Stimulated activated naive CD4-positive, alpha-beta T cell (primary cell): ENCODE data around the gene TEK.

ENCODE experiments used
- DNase-seq, 6 experiments: peaks; one replicate each; lab custom pipeline; 2025; lab: John Stamatoyannopoulos, UW

Gene TEK

DNA sequence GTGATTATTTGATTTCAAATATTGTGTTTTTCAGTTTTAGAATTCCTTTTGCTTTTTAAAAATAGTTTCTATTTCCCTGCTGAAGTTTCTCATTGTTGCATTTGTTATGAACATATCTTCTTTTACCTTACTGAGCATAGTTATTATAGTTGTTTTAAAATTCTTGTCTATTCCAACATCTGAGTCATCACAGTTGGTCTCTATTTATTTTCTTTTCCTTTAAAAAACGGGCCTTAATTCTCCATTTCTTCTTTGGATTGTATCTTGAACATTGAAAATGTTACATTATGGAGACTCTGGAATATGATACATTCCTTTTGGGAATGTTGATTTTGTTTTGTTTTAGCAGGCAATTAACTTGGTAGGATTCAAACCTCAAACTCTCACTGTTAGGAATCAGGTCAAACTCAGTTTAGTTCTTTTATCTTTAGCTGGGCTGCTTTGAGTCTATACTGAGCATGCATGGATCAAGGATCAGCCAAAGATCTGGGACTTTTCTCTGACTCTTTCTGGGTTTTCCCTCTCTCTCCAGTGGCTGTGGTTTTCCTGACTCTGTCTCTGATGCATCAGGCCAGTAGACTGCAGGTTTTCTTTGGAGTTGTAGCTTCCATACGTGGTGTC, 70.3 kb downstream of the TEK start:
- DNase-seq: no peak

DNA sequence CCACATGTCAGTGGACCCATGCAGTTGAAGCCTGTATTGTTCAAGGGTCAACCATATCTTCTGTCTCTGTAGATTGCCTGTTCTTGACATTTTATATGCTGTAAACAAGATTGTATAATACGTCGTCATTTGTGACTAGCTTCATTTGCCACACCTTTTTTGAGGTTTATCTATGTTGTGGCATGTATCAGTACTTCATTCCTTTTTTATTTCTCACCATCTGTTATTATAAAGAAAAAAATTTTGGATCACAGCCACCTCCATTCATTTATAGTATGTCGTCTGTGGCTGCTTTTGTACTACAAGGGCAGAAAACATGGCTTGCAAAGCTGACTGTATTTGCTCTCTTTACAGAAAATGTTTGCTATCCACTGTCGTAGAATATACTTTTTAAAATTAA, 72.4 kb downstream of the TEK start:
- no peak for DNase-seq

DNA sequence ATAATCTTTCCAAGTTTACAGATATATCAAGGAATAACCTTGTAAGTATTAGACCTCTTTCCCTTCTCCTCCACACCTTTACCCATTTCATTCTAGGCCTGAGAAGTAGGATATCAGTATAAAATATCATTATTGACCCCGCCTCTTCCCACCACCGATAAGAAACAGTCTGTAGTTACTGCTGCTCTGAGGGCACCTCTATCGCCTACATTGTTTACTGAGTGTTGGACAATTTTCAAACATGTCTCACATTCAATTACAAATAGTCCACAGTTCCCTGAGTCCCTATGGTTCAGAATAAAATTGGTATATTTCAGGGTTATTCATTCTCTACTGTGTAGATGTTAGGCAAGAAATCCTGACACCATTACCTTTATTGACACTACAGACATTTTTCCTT, 73.4 kb downstream of the TEK start:
- DNase-seq: no peak

DNA sequence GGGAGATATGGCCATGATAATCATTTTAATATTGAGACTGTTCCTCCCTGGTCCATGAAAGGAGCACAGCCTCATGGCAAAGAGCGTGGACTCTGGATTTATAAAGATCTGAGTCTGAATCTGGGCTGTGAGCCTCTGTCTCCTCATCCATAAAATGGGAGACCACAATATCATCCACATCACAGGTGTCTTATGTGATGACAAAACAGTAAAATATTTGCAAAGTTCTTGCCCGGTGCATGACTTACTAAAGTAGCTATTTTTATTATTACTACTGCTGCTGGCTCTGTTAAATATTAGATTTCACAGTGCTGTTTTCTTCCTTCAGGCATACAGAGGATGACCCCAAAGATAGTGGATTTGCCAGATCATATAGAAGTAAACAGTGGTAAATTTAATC, 74.1 kb downstream of the TEK start:
- DNase-seq: no peak

DNA sequence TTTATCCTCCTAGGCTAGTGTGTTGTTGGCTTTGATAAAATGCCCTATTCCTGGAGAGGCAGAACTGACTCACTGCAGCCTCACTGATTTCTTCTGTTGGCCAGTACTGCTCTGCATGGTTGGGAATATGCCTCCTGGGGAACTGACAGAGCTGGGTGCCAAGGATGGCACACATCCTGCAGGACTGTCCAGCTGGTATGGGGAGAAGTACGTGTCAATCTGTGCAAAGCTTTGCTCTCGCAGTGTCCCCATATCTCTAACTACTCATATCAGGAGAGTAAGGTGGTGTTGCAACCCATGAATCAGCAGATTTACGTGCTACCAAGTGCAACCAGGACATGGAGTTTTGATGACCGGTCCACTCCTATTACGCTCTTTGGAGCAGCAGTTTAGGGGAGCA, 74.7 kb downstream of the TEK start:
- DNase-seq: no peak

DNA sequence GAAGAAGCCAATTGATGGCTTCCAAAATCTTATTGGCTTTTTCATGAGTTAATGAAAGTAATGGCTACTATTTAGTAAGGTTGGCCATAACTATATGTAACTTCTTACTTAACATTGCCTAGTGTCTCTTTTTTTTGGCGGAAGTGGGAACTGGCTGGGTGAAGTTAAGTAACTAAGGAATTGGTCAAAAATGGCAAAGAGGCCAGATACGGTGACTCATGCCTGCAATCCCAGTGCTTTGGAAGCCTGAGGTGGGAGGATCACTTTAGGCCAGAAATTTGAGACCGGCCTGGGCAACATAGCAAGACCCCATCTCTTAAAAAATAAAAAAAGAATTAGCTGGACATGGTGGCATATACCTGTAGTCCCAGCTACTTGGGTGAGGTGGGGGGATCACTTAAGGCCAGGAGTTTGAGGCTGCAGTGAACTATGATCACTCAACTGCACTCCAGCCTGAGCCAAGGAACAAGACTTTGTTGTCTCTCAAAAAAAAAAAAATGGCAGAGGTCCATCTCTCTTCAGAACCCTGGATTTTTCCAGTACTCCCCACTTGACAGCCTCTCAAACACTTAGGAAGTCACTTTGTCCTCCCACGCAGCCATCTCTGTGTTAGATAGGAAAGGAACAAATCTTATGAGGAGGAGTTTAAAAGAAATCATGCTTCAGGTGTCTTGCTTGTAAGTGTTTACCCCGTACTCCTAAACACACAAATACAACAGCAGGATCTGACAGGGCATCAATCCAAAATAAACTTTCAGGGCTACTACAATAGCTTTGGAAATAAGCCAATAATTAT, 75.7 kb downstream of the TEK start:
- DNase-seq: no peak

DNA sequence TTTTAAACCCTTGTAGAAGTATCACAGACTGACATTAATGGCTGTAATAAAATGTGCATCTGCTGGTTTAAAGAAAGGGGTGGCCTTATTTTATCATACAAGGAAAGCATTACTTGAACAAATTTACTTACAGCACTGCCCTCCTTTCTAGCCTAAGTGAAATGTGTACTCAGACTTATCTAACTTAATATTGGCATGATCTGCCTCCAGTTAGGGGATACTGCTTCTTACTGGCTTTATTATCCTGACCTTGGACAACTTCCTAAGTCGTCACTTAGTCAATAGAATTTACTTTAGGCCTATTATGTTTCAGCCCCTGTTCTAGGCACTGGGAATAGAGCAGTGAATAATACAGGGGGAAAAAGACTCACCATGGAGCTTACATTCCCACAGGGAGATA, 79.4 kb downstream of the TEK start:
- DNase-seq: no peak

DNA sequence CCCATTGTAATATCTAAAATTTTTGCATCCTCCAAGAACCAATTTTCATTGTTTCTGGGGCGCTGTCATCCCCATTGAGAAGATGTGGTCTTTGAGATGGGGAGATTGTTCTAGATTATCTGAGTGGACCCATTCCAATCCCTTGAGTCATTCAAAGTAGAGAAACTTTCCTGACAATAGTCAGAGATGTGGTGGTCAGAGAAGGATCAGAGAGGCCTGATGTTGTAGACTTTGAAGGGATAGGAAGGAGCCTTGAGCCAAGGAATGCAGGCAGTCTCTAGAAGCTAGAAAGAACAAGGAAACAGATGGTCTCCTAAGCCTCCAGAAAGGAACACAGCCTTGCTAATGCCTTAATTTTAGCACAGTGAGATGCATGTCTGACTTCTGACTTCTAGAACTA, 80.4 kb downstream of the TEK start:
- no peak for DNase-seq

DNA sequence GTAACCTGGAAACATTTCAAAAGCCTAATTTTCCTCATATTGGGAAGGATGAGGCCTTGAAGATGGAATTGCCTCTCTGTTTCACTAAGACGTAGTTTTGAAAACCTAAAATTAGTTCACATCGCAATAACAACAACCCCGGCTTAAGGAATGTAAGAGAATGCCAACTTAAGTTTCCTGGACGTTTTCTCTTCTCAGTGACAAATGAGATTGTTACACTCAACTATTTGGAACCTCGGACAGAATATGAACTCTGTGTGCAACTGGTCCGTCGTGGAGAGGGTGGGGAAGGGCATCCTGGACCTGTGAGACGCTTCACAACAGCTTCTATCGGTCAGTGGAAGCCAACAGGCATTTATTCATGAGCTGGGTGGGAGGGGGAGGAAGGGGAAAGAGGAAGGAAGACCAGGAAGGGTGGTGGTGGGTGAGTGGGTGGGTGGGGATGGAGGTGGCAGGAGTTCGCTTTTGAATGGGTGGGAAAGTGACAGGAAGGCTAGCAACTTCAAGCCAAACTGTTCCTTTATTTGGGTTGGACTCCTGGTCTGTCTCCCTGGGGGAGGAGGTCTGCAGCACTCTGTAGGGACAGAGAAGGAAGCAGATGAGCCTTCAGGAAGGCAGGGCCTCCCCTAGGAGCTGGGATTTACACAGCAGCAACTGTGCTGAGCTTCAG, 83.4 kb downstream of the TEK start:
- DNase-seq: no peak

DNA sequence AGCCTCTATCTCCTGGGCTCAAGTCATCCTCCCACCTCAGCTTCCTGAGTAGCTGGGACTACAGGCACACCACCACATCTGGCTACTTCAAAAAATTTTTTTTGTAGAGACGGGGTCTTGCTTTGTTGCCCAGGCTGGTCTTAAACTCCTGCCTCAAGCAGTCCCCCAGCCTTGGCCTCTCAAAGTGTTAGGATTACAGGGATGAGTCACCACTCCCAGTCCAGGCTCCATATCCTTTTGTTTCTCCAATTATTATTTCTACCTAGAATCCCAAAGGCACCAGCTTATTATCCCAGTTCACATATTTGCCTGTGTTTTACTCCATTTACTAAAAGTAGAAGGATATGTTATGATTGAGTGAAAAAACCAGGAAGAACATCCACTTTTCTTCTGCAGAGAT, 84.9 kb downstream of the TEK start:
- no peak for DNase-seq

DNA sequence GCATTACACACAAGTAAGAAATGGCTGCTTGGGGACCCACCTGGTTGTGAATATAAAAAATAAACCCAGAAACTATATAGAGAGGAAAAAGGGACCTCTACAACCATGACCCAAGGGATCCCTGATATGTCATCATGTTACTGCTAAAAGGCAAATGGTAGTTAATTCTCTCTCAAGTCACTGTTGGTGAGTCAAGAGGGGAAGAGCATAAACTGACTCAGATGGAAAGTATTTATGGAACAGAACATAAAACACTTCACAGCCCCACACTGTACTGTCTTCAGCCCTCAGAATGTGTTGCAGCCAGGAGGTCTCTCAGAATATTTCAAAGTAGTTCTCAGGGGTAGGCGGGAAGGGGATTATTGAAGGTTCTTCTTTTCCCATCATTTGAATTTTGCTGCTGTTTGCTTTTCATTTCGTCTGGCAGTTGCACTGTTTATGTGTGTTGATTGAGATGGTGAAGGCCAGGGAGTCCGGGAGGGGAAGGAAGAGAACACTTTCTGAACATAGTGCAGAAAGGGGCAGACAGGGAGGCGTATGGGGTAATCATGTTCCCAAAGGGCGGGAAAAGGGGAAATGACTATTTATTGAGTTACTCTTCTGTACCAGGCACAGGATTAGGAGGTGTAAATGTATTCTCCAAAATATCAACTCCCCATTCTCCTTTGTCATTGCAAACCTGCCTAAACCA, 85.5 kb downstream of the TEK start:
- DNase-seq: no peak

DNA sequence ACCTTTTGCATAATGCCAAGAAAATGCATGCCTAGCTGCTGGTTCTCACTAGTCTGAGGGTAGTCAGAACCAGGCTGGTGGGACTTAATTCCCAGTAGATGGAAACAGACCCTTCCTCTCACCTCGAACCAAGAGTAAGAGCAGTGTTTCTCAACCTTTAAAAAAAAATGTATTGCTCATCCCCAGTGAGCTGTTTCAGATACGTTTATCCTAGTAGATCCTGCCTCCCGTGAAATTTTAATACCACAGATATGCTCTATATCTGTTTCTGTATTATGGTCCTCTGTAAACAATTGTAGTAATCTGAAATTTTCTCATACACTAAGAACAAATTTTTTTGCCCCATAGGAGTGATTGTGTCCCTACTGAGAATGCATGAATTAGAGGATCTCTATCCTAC, 86.2 kb downstream of the TEK start:
- DNase-seq: no peak

DNA sequence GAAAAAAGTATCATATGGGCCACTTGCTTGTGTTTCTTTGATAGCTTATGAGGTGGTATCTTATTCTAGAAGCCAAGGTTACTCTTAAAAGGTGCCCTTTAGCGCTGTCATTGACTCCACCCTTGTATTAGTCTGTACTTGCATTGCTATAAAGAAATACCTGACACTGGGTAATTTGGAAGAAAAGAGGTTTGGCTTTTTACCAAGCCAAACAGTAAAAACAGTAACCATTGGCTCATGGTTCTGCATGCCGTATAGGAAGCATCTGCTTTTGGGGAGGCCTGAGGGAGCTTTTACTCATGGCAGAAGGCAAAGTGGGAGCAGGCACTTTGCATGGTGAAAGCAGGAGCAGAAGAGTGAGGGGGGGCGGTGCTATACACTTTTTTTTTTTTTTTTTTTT, 87.4 kb downstream of the TEK start:
- no peak for DNase-seq

DNA sequence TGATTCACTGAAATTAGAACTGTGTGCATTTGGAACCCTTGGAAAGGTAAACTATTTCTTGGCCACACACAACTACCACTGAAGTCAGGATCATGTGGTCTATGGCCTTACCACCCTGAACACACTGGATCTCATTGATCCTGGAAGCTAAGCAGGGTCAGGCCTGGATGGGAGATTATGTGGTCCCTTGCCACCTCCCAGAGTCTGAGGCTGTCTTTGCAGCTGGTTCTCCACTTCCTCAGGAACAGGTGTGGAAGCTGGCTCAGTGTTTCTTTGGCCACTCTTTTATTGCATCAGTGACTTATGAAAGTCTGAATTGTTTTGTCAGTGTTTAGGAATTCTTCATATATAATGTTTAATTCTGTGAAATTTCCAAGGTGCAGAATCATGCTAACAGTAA, 89.2 kb downstream of the TEK start:
- no peak for DNase-seq

DNA sequence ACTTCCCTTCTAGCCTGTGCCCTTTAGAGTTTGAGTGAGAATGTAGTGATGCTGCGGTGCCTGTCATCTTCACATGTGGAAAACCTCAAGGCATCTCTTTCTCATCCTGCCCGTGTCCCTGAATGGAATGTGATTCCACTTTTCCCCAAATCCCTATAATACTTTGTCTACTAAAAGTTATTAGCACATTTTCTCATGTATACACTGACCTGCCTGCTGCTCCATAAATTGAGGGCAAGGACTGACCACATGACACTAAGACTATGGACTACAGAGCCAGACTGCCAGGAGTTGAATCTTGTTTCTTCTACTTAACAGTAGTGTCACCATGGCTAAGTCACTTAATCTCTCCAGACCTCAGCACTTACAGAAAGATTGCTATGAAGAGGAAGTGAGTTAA, 93.0 kb downstream of the TEK start:
- DNase-seq: no peak

DNA sequence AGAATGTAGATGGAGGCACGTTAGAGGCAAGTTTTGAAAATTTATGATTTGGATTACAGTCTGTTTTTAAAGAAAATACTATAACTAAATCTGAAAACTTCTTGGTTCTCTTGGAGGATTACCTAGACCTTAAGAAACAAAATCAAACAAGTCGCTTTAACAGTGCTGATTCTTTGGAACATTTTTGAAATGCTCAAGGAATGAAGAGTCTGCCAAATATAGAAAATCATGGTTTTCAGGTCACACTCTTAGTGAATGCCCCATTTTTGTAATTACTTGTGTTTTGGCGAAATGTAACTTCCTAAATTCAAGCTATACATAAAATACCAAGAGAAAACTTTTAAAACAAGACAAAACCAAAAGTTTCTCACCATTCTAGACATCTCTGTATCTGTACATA, 94.8 kb downstream of the TEK start:
- no peak for DNase-seq

DNA sequence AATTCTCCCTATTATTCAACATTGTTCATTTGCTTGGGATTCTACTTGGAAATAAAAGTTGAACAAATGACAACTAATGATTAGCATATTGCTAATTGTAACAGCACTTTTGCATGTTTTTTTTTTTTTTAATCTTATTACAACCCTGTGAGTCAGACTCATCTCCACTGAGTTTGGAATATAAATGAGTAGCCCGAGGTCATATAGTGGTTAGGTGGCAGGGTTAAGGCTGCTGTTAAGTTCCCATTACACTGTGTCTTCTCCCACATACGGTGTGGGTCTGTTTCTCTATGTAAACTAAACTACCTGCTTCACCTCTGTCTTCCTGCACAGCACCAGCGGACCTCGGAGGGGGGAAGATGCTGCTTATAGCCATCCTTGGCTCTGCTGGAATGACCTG, 95.6 kb downstream of the TEK start:
- DNase-seq: no peak

DNA sequence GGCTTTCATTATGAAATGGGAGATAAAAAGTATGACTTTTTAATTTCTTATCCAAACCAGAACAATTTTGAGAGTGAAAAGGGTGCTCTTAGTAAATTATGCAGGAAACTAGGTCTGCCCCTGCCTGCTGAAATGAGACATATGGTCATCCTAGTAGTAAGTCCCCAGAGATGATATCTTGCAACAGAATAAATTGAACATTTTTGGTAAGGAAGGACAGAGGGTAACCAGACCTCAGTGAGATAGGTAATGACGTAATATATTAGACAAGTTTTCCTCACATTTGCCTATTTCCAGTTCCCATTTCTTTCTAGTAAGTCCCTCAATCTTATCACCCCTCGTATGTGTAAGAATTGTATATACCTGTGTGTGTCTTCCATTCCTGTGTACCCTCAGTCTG, 96.2 kb downstream of the TEK start:
- DNase-seq: no peak

DNA sequence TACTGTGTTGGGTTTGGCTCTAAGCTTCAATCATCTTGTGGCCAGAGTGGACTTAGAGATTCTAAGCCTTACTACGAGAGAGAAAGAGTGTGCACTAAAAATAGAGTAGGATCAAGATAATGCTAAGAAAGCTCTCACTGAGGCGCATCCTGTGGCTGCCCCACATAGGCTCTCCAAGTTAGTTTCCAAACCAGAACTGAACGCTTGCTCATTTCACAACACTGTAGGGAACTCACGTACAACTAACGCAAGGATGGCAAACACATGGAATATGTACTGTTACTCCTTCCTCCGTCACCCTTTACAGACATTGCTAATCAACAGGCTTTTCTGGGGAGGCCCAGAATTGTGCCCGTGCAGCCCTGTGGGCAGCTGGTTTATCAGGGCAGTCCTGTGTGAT, 97.0 kb downstream of the TEK start:
- no peak for DNase-seq

DNA sequence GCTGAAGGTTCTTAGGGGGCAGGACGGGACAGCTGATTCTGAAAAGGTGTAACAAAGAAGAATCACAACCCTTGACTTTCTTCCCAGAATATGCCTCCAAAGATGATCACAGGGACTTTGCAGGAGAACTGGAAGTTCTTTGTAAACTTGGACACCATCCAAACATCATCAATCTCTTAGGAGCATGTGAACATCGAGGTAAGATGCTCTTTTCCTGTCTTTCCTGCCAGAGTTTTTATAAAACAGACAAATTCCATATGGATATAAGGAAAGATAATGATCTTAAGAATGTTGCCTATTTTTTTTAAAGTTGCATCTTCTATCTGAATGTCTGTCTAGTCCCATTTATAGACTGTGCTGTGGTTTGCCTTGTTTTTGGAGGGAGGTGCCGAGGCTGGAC, 100.0 kb downstream of the TEK start:
- no peak for DNase-seq

DNA sequence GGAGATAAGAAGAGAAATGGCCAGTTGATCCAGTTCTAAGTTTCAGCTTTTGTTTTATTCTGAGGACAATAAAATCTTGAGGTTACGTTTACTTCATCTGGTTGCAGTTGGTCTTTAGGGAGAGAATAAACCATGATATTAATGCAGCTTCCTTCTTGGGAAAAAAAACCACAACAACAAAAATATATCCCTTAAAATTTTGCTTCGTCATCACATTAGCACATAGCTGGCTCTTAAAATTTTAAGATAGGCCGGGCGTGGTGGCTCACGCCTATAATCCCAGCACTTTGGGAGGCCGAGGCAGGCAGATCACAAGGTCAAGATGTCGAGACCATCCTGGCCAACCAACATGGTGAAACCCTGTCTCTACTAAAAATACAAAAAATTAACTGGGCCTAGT, 101.6 kb downstream of the TEK start:
- DNase-seq: no peak

DNA sequence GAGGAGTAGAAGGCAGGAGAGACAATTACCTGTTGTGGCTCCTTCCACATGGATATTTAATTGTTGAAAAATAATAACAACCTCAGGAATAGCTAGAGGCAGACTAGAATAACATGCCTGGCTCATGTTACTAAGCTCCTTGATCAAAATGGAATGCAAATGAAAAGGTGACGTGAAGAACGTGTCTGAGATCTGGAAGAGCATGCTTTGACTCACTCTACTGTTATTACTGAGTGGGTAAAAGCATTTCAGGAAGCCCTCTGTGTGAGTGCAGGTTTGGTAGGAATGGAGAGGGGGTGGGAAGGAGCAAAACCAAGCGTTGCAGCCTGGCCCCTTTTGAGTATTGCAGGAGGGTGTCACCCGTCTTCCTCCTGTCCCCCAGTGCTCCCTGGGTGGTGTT, 103.2 kb downstream of the TEK start:
- DNase-seq: no peak

DNA sequence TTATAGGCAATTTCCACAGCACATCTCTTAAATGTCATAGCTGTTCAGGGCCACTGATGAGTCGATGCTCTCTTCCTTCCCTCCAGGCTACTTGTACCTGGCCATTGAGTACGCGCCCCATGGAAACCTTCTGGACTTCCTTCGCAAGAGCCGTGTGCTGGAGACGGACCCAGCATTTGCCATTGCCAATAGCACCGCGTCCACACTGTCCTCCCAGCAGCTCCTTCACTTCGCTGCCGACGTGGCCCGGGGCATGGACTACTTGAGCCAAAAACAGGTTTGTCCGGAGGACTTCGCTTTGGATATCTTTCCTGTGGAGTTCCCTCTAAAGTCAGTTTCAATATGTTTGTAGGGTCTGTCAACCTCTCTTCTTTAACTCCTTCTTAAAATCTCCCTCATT, 103.6 kb downstream of the TEK start:
- DNase-seq: no peak
